ENCODE results near the gene CHAF1A.

The CHAF1A gene

DNA sequence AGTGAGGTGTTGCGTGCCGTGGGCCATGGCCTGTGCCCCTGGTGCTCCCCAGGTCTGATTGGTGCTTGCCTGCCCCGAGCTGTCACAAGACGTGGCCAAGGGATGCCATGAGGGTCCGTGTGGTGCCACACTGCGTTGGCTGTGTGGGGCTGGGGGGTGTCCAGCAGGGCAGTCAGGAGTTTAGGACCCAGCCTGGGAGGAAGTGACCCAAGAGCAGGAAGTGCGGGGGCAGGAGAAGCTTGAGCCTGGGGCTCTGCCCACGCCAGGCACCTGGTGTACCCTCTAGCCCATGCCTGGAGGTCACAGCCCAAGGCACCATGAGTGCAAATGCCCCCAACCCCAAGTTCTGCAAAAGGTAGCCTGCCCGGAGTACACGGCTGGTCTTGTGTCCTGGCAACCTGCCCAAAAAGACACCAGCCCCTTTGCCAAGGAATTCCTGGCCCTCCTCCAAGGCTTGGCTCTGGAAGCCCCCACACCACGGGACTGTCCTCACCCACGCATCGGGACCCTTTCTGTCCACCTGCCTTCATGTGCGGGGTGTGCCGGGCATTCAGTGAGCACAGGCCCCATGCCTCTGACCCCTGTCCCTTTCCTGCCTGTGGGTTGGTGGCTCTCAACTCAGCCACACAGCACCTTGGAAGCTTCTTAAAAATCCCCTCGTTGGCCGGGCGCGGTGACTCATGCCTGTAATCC, 34.2 kb upstream of the CHAF1A start:
- H3K36me3 ChIP-seq (ENCODE audit: control insufficient read depth, insufficient read depth, low read length, severe bottlenecking) = peaks cover 35% of the 10 kb centered on the region
- no peaks in the 10 kb centered on the region for H3K27me3 ChIP-seq (replicated peaks; ENCODE audit: control insufficient read depth, insufficient read depth, low read length)
- no peak overlapping the region for H3K4me3 ChIP-seq (ENCODE audit: low read length)
- H3K9ac ChIP-seq (ENCODE audit: low read length) = no peak overlapping the region
- DNase-seq (ENCODE audit: low read depth) = no peak
- H3K9me3 ChIP-seq (ENCODE audit: control insufficient read depth, low read length) = no peaks in the 10 kb centered on the region
- H3K4me1 ChIP-seq (ENCODE audit: control insufficient read depth, insufficient read depth, low read length) = peaks cover 56% of the 10 kb centered on the region

DNA sequence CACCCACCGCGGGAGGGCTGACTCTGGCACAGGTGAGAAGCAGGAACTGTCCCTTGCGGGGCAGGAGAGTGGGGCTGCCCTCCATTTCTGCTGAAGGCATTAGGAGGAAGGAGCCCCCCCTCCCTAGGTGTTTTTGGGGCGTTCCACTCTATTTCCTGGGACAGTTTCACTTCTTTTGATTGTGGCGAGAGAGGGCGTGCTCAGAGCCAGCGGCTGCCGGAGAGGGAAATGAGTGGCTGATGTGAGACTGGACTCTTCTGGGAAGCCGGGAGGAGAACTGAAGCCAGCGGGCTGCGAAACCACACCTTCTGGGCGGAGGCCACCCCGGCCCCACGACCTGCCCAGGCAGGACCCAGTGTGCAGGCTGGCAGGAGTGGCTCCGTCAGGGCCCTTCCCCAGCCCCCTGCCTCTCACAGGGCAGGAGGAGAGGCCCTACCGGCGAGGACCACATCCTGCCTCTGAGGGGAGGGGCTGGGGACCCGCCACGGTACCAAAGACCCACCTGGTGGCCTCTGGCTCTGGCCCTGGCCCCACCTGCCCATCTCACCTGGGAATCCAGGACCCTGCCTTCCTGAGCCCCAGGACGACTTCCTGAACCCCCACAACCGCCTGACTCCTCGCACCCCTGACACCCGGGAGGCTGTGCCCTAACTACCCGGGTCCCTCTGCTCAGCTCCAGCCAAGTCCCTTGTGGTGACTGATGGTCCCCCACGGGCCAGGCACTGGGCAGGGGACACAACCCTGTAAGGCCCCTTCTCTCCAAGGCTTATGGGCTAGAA, 33.1 kb upstream of the CHAF1A start:
- Histone ChIP-seq H3K9me3 (ENCODE audit: control insufficient read depth, low read length) (no peaks in the 10 kb centered on the region), H3K27me3 (replicated peaks; ENCODE audit: control insufficient read depth, insufficient read depth, low read length) (no peaks in the 10 kb centered on the region), H3K36me3 (ENCODE audit: control insufficient read depth, insufficient read depth, low read length, severe bottlenecking) (peaks cover 25% of the 10 kb centered on the region), H3K4me1 (ENCODE audit: control insufficient read depth, insufficient read depth, low read length) (peaks cover 66% of the 10 kb centered on the region), H3K9ac (ENCODE audit: low read length) (peak overlapping the region; percentile 73), H3K4me3 (ENCODE audit: low read length) (peak overlapping the region; percentile 29)
- DNase-seq (ENCODE audit: low read depth) = no peak

DNA sequence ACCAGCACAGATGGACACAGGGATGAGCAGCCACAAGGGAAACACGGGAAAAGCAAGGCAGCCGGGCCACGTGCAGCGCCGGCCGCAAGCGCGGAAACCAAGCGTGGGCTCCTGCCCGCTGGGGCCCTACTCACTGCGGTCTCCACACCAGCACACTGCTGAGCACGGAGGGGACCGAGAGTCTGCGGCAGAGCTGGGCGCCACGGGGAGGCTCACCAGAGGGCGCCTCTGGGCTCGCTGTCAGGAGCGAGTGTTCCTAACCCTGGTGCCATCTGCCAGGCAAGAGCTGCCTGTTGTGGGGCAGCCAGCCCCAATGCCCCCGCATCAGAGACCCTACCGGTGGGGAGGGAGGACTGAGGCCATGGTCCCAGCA, 32.6 kb upstream of the CHAF1A start:
- Histone ChIP-seq H3K4me3 (ENCODE audit: low read length) (peak overlapping the region; percentile 29), H3K9me3 (ENCODE audit: control insufficient read depth, low read length) (no peaks in the 10 kb centered on the region), H3K4me1 (ENCODE audit: control insufficient read depth, insufficient read depth, low read length) (peaks cover 71% of the 10 kb centered on the region), H3K36me3 (ENCODE audit: control insufficient read depth, insufficient read depth, low read length, severe bottlenecking) (peaks cover 22% of the 10 kb centered on the region), H3K27me3 (replicated peaks; ENCODE audit: control insufficient read depth, insufficient read depth, low read length) (no peaks in the 10 kb centered on the region), H3K9ac (ENCODE audit: low read length) (peak overlapping the region; percentile 73)
- no peak for DNase-seq (ENCODE audit: low read depth)

DNA sequence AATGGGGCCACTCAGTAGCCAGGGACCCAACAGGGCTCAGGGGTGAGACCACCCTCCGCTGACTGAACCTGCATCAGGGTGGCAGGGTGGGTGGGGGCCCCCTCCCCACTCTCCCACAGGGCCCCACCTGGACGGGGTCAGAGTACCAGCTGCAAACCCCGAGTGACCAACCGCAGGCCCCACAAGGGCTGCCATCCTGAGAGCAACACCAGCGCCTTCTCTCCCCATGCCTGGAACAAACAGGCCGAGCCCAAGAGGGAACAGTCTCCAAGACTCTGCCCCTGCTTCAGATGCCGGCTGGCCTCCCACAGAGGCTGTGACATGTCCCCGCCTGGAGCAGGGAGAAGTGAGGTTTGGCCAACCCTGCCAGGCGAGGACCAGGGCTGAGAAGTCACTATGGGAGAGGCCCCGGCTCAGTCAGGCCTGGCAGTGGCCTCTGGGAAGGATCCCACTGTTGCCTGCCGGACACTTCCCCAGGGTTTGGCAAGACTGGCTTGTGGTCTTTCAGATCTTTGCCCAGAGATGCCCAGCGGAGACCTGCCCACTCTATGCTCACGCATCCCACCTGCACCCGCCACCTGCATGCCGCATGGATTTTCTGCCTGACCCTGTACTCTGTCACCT, 31.9 kb upstream of the CHAF1A start:
- H3K4me1 ChIP-seq (ENCODE audit: control insufficient read depth, insufficient read depth, low read length) = peaks cover 78% of the 10 kb centered on the region
- no peak for DNase-seq (ENCODE audit: low read depth)

DNA sequence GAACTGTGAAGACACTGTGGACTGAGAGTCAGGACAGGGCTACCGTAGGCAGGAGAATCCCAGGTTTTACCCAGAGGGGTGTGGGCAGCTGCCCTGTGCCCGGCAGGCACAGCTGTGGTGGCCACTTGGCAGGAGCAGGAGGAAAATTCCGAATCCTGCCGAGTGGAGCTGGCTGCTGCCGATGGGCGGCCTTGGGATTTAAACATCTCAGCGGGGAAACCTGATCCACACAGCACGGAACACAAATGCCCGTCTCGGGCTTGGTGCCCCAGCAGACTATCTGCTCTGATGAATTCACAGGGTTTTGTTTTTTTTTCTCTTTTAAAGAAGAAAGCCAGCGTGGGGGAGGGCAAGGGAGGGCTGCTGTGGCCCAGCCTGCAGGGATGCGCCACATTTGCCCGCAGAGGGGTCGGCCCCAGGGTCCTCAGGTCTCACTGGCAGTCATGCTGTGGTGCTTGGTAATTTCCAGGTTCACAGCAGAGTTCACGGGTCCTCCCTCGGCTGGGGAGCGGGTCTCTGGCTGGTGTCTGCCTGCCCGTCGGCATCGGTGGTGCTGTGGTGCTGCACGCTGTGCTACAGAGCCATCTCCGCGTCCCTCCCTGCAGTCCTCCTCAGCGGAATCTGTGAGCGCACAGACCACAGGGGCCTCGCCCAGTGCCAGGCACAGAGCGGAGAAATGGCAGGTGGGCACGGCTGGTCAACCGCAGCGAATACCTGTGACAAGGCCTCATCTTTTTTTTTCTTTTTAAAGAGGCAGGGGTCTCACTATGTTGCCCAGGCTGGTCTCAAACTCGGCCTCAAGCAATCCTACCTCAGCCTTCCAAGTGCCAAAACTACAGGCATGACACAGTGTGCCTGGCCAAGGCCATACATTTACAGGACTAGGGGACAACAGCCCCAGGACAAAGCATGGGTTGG, 30.9 kb upstream of the CHAF1A start:
- no peaks in the 10 kb centered on the region for H3K9me3 ChIP-seq (ENCODE audit: control insufficient read depth, low read length)
- H3K9ac ChIP-seq (ENCODE audit: low read length) = peak overlapping the region; percentile 73
- peaks cover 88% of the 10 kb centered on the region for H3K4me1 ChIP-seq (ENCODE audit: control insufficient read depth, insufficient read depth, low read length)
- DNase-seq (ENCODE audit: low read depth) = peak; percentile 81
- H3K27me3 ChIP-seq (replicated peaks; ENCODE audit: control insufficient read depth, insufficient read depth, low read length) = no peaks in the 10 kb centered on the region
- H3K36me3 ChIP-seq (ENCODE audit: control insufficient read depth, insufficient read depth, low read length, severe bottlenecking) = peaks cover 6% of the 10 kb centered on the region
- H3K4me3 ChIP-seq (ENCODE audit: low read length) = no peak overlapping the region

More for the DNA sequence above, 31.9 kb upstream of the CHAF1A start:
- no peak overlapping the region for H3K4me3 ChIP-seq (ENCODE audit: low read length)
- H3K27me3 ChIP-seq (replicated peaks; ENCODE audit: control insufficient read depth, insufficient read depth, low read length) = no peaks in the 10 kb centered on the region
- peak overlapping the region; percentile 73 for H3K9ac ChIP-seq (ENCODE audit: low read length)
- peaks cover 16% of the 10 kb centered on the region for H3K36me3 ChIP-seq (ENCODE audit: control insufficient read depth, insufficient read depth, low read length, severe bottlenecking)
- H3K9me3 ChIP-seq (ENCODE audit: control insufficient read depth, low read length) = no peaks in the 10 kb centered on the region

DNA sequence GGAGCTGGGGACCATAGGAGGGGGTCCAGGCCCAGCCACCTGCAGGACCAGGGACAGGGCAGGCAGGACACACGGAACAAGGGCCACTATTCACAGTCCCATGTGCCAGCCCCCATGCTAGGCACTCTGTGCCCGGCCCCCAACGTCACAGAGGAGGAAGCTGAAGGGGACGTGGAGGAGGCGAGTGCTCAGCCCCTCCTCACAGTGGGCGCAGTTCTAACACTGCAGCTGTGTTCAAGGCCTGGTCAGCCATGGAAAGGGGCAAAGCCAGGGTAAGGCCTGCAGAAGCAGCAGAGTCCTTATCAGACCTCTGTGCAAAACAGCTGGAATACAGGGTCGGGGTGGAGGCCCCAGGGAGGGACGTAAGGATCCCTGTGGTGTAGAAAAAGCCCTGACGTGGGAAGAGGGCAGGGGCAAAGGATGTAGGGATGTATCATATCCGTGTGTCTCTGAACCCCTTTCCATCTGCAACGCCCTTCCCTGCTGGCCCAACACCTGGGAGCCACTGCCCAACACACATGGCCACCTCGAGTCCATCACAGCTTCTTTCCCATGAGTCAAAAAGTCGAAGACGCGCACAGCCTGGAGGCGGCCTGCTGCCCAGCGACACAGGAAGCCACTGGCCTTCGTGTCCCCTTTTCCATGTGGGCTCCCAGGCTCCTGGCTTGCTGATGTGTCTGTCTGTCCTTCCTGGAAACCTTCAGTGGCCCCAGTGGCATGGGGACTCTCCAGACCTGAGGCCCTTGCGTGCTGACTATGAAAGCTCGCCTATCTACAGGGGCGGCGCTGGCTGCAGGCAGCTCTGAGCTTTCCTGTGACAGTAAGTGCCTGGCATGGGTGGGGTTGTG, 30.1 kb upstream of the CHAF1A start:
- no peak for DNase-seq (ENCODE audit: low read depth)
- Histone ChIP-seq H3K27me3 (replicated peaks; ENCODE audit: control insufficient read depth, insufficient read depth, low read length) (no peaks in the 10 kb centered on the region), H3K9me3 (ENCODE audit: control insufficient read depth, low read length) (no peaks in the 10 kb centered on the region), H3K9ac (ENCODE audit: low read length) (peak overlapping the region; percentile 86), H3K4me3 (ENCODE audit: low read length) (no peak overlapping the region), H3K4me1 (ENCODE audit: control insufficient read depth, insufficient read depth, low read length) (peaks cover 94% of the 10 kb centered on the region), H3K36me3 (ENCODE audit: control insufficient read depth, insufficient read depth, low read length, severe bottlenecking) (peaks cover 3% of the 10 kb centered on the region)

DNA sequence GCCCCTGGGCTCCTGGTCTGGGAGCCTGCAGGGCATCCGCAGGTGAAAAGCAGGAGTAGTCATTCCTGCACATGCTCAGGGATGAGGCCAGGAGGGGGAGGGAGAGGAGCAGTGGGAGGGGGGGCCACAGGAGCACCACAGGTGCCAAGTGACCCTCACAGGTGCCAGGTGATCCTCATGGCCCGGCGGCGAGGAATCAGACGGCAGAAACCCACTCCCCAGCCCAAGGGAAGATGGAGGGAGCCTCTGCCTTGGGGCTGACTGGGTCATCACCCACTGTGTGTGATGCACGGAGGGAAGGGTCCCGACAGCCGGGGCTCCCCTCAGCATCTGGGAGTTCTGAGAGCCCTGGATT, 29.4 kb upstream of the CHAF1A start:
- Histone ChIP-seq H3K9ac (ENCODE audit: low read length) (peak overlapping the region; percentile 86), H3K4me1 (ENCODE audit: control insufficient read depth, insufficient read depth, low read length) (peaks cover 88% of the 10 kb centered on the region), H3K36me3 (ENCODE audit: control insufficient read depth, insufficient read depth, low read length, severe bottlenecking) (peaks cover 3% of the 10 kb centered on the region), H3K4me3 (ENCODE audit: low read length) (no peak overlapping the region), H3K9me3 (ENCODE audit: control insufficient read depth, low read length) (no peaks in the 10 kb centered on the region), H3K27me3 (replicated peaks; ENCODE audit: control insufficient read depth, insufficient read depth, low read length) (no peaks in the 10 kb centered on the region)
- no peak for DNase-seq (ENCODE audit: low read depth)

DNA sequence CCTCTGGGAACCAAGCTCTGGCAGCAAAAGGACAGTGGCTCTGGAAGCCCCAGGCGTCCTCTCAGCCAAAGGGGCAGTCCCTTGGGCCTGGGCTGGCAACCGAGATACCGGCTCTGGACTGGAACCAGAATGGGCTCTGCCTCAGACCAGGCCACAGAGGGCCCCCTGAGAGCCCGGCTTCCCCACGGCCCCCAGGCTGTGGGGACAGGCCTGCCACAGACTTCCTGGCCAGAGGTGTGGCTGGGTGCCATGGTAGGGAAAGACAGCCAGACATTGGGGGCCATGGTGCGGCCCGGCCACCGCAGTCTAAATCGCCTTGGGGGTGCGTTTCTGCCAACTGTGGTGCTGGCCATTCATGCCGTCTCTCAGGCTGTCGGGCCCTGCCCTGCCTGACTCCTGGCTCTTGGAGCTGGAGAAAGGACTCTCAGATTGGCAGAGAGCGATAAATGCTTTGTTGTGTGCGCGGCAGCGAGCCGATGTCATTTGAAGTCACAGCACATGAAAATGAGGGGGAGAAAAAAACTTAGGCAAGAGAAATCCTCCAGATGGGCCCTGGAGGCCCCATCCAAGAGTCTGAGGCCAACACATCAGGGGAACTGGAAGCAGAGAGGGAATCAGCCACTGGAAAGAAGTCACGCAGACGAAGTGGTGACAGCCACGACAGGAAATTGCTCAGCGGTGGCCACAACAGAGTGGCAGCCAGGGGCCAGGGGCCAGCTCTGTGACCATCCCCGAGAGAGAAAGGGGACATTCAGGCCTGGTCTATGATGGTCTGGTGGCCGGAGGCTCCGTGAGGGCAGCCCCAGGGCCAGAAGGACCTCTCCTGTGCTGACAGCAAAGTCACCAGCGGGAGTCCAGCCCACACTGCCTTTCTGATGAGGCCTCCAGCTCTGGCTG, 28.6 kb upstream of the CHAF1A start:
- H3K9ac ChIP-seq (ENCODE audit: low read length) = peak overlapping the region; percentile 86
- peak overlapping the region; percentile 51 for H3K4me3 ChIP-seq (ENCODE audit: low read length)
- peaks cover 80% of the 10 kb centered on the region for H3K4me1 ChIP-seq (ENCODE audit: control insufficient read depth, insufficient read depth, low read length)
- H3K9me3 ChIP-seq (ENCODE audit: control insufficient read depth, low read length) = no peaks in the 10 kb centered on the region
- H3K36me3 ChIP-seq (ENCODE audit: control insufficient read depth, insufficient read depth, low read length, severe bottlenecking) = peaks cover 3% of the 10 kb centered on the region
- H3K27me3 ChIP-seq (replicated peaks; ENCODE audit: control insufficient read depth, insufficient read depth, low read length) = no peaks in the 10 kb centered on the region
- DNase-seq (ENCODE audit: low read depth) = peak; percentile 55

DNA sequence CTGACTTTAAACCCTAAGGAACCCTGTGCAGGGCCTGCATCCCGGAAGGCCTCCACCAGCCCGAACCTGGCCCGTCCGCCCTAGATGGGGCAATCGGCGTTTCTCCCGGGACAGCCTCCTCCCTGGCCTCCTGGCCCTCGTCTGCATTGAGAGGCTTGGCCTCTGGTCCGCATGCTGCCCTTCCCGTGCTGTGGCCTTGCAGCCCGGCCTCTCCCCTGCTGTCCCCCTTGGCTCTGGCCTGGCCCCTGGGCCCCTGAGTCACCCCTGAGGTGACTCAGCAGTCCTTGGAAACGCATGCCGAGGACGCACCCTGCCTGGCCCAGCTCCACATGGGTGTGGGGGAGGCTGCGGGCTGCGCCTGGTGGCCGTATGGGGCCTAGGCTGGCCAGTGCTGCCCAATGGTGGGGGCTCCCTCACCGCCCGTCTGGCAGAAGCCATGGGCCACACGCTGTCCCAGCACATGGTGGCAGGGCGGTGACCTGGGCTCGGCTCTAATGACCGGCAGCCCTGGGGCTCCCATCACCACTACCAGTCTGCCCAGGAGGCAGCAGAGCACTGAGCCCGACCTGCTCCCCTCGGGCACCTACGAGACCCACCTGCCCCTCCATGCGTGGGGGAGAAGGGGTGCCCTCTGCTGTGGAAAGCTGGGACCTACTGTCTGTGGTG, 27.8 kb upstream of the CHAF1A start:
- H3K4me1 ChIP-seq (ENCODE audit: control insufficient read depth, insufficient read depth, low read length) = peaks cover 76% of the 10 kb centered on the region
- peaks cover 3% of the 10 kb centered on the region for H3K36me3 ChIP-seq (ENCODE audit: control insufficient read depth, insufficient read depth, low read length, severe bottlenecking)
- peak overlapping the region; percentile 86 for H3K9ac ChIP-seq (ENCODE audit: low read length)
- DNase-seq (ENCODE audit: low read depth) = peak; percentile 87
- H3K9me3 ChIP-seq (ENCODE audit: control insufficient read depth, low read length) = no peaks in the 10 kb centered on the region
- H3K27me3 ChIP-seq (replicated peaks; ENCODE audit: control insufficient read depth, insufficient read depth, low read length) = no peaks in the 10 kb centered on the region
- peak overlapping the region; percentile 55 for H3K4me3 ChIP-seq (ENCODE audit: low read length)

All from adipocyte (in vitro differentiated cells).